ENCODE results near the gene TNIK.
A peak's percentile ranks its signal among the peaks of the same experiment; 100 is the strongest.
"Not testable (repeated sequence)": the region's sequence is repeated elsewhere in the genome, so short reads cannot be mapped to it uniquely, and the experiment has no call there.

The TNIK gene

DNA sequence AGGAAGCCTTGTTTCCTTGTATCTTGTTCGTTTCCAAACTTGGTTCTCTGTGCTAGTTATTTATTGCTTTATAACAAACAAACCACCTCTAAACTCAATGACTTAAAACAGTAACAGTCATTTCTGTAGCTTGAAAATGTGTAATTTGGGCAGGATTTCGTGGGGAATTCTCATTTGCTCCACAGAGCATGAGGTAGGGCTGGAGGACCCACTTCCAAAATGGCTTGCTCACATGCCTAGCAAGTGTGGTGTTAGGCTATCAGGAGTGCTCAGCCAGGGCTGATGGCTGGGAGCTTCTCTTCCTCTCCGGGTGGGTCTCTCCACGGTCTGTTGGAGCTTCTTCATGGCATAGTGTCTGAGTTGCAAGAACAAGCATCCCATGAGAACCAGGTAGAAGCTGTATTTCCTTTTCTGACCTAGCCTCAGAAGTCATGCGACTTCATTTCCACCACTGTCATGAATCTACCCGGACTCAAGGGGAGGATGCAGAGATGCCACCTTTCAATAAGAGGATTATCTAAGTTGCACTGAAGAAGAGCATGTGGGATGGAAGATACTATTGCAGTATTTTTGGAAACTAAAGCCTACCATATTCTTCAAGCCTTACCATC lies 8.2 kb upstream of the TNIK start:
- no peak for DNase-seq (ENCODE audit: low spot score)

- no peak for DNase-seq (ENCODE audit: low spot score)
Measured at GRCh38 chr3:171465763-171466162, 5.6 kb upstream of the TNIK start.

GRCh38 chr3:171464462-171464861 lies 4.3 kb upstream of the TNIK start:
- no peak for DNase-seq (ENCODE audit: low spot score)

- no peak for DNase-seq (ENCODE audit: low spot score)
Measured at GRCh38 chr3:171462224-171462623, 2.0 kb upstream of the TNIK start.

- no peak for DNase-seq (ENCODE audit: low spot score)
Measured at GRCh38 chr3:171461525-171461917, 1.3 kb upstream of the TNIK start.

DNA sequence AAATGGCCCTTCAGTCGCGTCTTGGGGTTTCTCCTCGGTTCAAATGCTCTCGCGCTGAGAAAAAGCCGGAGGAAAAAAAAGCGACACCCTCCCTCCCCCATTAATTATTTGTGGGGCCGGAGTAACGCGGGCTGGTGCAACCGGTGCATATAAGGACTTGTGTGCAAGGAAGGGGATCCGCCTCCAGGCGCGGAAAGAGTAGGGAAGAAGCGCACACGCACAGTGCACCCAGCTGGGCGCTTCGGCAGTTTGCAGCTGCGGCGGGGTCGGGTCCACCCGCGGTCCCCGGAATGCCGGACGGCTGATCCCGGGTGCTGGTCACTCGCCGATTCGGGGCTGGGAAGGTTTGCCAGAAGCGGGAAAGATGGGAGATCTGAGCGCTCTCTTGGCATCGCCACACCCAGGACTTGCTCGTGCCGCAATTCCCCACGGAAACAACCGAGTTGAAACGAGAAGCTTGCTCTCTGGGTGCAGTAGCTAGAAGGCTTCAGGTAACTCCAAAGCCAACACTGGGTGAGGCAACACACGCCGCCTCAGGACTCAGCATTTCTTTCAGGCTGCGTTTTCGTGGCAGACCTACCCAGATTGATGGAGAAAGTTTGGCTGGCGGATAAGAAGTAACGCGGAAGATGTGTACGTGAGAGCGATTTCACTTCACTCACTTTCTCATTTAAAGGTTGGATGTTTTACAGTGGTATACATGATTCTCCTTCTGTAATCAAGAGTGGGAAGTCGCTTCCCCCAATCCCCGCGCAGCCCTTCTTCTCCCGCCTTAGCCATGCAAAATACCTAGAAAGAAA lies 720 bp upstream of the TNIK start:
- DNase-seq (ENCODE audit: low spot score) = peak; percentile 18

- peak; percentile 20 for DNase-seq (ENCODE audit: low spot score)
Measured at GRCh38 chr3:171459137-171459941, 866 bp downstream of the TNIK start.

DNA sequence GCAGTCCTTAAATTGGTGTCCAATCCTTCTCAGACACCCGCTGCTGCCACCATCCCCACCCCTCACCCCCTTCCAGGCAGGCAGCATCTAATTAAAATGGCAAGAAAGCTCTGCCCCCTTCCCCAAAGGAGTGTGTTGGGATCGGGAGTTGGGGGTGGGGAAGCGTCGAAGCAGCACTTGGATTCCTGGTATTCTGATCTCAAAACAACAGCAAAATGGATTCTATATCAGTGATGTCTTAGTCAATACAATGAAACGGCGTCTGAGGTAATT lies 1.4 kb downstream of the TNIK start:
- no peak for DNase-seq (ENCODE audit: low spot score)

- no peak for DNase-seq (ENCODE audit: low spot score)
Measured at GRCh38 chr3:171458071-171458863, 1.9 kb downstream of the TNIK start.

- DNase-seq (ENCODE audit: low spot score) = no peak
Measured at GRCh38 chr3:171457607-171458061, 2.6 kb downstream of the TNIK start.

- no peak for DNase-seq (ENCODE audit: low spot score)
Measured at GRCh38 chr3:171456765-171457606, 3.2 kb downstream of the TNIK start.

DNA sequence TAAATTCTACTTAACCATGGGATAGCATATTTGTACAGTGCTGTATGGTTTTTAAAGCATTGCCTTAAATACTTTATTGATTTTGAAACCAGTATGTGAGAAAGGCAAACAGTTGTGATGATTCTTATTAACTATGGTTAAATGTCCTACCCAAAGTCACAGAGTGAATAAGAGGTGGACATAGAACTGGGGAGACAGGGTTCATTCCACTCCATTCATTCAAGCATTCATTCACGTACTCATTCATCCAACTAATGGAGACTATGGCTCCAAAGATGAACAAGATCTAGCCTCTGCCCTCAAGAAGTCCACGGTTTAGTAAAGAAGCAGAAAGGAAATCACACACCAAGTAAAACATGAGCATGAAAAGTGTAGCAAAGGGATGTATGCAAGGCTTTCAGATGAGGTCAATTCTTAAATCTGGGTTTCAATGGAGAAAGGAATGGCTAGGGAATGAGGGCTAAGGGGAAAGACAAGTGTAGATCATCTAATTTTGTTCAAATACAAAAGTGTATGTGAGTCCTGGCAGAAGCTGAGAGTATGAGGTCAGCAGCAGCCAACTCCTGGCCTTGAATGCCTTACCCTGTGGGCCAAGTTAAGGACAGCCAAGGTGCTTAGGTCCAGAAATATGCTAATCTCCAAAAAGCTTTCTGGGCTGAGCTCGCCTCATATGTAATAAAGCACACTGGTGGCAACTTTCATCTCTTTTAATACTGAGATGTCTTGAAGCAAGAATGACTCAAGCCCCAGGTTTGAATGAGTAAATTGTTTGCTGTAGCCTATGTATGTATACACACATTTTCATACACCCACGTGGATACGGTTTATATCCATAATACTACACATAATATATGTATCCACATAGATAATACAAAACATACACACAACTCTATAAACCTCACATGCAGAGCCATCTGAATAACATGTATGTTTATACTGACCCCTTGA lies 4.3 kb downstream of the TNIK start:
- no peak for DNase-seq (ENCODE audit: low spot score)

DNA sequence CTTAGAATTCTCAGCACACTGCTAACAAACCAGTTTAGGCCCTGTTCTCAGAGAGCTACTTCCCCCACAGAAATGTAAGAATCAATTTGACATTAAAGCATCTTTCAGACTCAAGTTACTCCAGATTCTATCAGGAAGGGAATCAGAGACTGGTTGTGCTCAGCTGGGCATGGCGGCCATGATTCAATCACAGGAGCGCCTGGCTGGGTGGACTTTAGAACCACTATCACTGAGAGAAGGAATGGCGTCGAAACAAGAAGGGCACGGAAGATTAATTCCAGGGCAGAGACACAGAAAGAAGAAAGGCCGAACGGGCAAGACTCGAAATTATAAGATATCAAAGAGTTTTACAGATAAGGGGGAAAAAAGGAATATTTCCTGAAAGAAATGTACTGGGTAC lies 6.2 kb downstream of the TNIK start:
- no peak for DNase-seq (ENCODE audit: low spot score)

GRCh38 chr3:171453180-171453886 lies 6.9 kb downstream of the TNIK start:
- no peak for DNase-seq (ENCODE audit: low spot score)

DNA sequence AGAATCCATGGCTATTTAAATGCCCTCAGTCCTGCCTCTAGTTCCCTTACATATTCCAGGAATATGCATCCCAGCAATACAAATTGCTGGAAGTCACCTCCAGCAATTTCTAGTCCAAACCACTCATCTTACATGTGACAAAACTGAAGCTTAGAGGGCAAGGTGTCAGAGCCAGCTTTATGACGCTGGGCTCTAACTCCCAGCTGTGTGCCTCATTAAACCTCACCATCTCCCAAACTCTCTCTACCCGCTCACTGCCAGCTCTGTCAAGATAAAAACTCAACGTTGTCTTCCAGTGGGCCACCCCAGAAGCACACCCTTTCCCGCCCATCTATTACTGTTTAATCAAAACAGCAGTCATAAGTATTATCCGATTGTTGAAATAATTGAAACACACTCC lies 7.9 kb downstream of the TNIK start:
- DNase-seq (ENCODE audit: low spot score) = no peak

GRCh38 chr3:171451915-171452314 lies 8.3 kb downstream of the TNIK start:
- no peak for DNase-seq (ENCODE audit: low spot score)

DNA sequence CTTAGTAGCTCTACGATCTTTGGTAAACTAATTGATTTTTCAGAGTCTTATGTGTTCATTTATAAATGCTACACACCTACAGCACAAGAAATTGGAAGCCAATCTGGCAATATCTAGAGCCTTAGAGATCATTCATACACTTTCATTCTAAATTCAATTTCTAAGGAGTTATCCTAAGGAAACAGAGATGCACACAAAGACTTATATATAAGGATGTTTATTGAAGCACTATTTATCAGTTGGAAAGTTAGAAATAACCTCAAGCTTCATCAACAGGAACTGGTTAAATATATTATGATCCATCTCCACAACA lies 12.7 kb downstream of the TNIK start:
- DNase-seq (ENCODE audit: low spot score) = not testable (repeated sequence)

- no peak for DNase-seq (ENCODE audit: low spot score)
Measured at GRCh38 chr3:171446801-171447578, 13.2 kb downstream of the TNIK start.

- no peak for DNase-seq (ENCODE audit: low spot score)
Measured at GRCh38 chr3:171446301-171446700, 13.9 kb downstream of the TNIK start.
